Keratinocyte (primary cell): ENCODE data around the gene TTBK1. TPM values are rescaled to one million over a fixed set of nuclear protein-coding genes. Genes with fewer than 3 reads are reported as not detected.

Experiments
- DNase-seq: peaks from one replicate; pipeline ENCODE4 v3.0.0-alpha.2; 2011; ENCODE audit warnings: low read depth, missing footprints, low spot score
- FAIRE-seq: peaks from 2 replicates; lab custom pipeline; 2011; peaks lifted over from hg19 to GRCh38; lab: Jason Lieb, UNC
- H2AFZ ChIP-seq: 2 replicates; pipeline ENCODE4 v1.6.0; 2012; ENCODE audit warnings: low read length, control low read depth, inconsistent platforms; ENCODE audit not compliant: control insufficient read depth
- H3K27ac ChIP-seq: 2 replicates; pipeline ENCODE4 v1.5.1; 2011; ENCODE audit warnings: low read length; ENCODE audit not compliant: control insufficient read depth, insufficient read depth
- H3K27me3 ChIP-seq: 3 replicates; pipeline ENCODE4 v1.6.0; 2011; ENCODE audit warnings: low read length; ENCODE audit not compliant: control insufficient read depth, insufficient read depth; ENCODE audit errors: extremely low read depth
- H3K36me3 ChIP-seq, 2 experiments: 2 replicates in 1 of 2; 3 replicates in 1 of 2; pipeline ENCODE4 v1.5.1; 2011; ENCODE audit warnings: low read length in 2 of 2, mild to moderate bottlenecking in 1 of 2; ENCODE audit not compliant: control insufficient read depth in 2 of 2, insufficient read depth in 2 of 2; ENCODE audit errors: extremely low read depth in 1 of 2
- H3K4me1 ChIP-seq: 3 replicates; pipeline ENCODE4 v1.5.1; 2011; ENCODE audit warnings: low read length; ENCODE audit not compliant: control insufficient read depth, insufficient read depth; ENCODE audit errors: extremely low read depth
- H3K4me2 ChIP-seq: 3 replicates; pipeline ENCODE4 v1.6.0; 2011; ENCODE audit warnings: low read depth, low read length; ENCODE audit not compliant: control insufficient read depth, insufficient read depth; ENCODE audit errors: extremely low read depth
- H3K4me3 ChIP-seq, 3 experiments: fragments of 200-600 bp in 1 of 3; sonication (generic) in 1 of 3; 2 replicates in 2 of 3; 3 replicates in 1 of 3; pipeline ENCODE4 v1.5.1; 2011 to 2016; ENCODE audit warnings: low read length in 3 of 3, mild to moderate bottlenecking in 3 of 3, control low read depth in 2 of 3, inconsistent platforms in 1 of 3, low read depth in 1 of 3, mixed read lengths in 1 of 3, mixed run types in 1 of 3, moderate library complexity in 1 of 3; ENCODE audit not compliant: control insufficient read depth in 2 of 3, insufficient read depth in 2 of 3; ENCODE audit errors: extremely low read depth in 1 of 3
- H3K79me2 ChIP-seq: 2 replicates; pipeline ENCODE4 v1.6.0; 2012; ENCODE audit warnings: low read length; ENCODE audit not compliant: control insufficient read depth, insufficient read depth
- H3K9ac ChIP-seq: 3 replicates; pipeline ENCODE4 v1.6.0; 2011; ENCODE audit warnings: low read length; ENCODE audit not compliant: control insufficient read depth, insufficient read depth; ENCODE audit errors: extremely low read depth
- H3K9me1 ChIP-seq: 3 replicates; pipeline ENCODE4 v1.6.0; 2011; ENCODE audit warnings: low read length; ENCODE audit not compliant: control insufficient read depth, insufficient read depth; ENCODE audit errors: extremely low read depth
- H3K9me3 ChIP-seq: 2 replicates; pipeline ENCODE4 v1.5.1; 2012; ENCODE audit warnings: low read depth, low read length; ENCODE audit not compliant: control insufficient read depth
- H4K20me1 ChIP-seq: 3 replicates; pipeline ENCODE4 v1.6.0; 2011; ENCODE audit warnings: low read length; ENCODE audit not compliant: control insufficient read depth, insufficient read depth; ENCODE audit errors: extremely low read depth
- EZH2 ChIP-seq: IDR thresholded peaks from one replicate; pipeline ENCODE4 v1.6.1; 2012; ENCODE audit warnings: inconsistent platforms, mild to moderate bottlenecking, low read length, moderate library complexity
- dilution Hi-C: fragments of 300-500 bp; cut with MboI; formaldehyde crosslinking; loops from one replicate; pipeline ENCODE4 v1.7.0; 2020; ENCODE audit warnings: low sequenced_read_pairs; ENCODE audit not compliant: extremely low pct_ligation_motif_present
- polyA plus RNA-seq, 5 experiments: library from polyadenylated mRNA; depleted of rRNA in 3 of 5; stranded (reverse) in 3 of 5; stranded (forward) in 1 of 5; unstranded in 1 of 5; fragments of >200 nt; gene quantifications; 1 replicate in 1 of 5; 2 replicates in 3 of 5; 3 replicates in 1 of 5; pipeline versions ENCODE4 v1.2.1 to v1.2.3, GENCODE V29; 2011 to 2012; ENCODE audit warnings: missing spikeins in 2 of 5, low read depth in 1 of 5, low replicate concordance in 1 of 5
- TF ChIP-seq, protein P1 (sequence below), 3 experiments: IDR thresholded peaks in 1 of 3; conservative IDR thresholded peaks in 1 of 3; optimal IDR thresholded peaks in 1 of 3; 2 replicates in 2 of 3; 3 replicates in 1 of 3; pipeline versions ENCODE3 to v1.5.1; 2011; ENCODE audit warnings: low read length in 3 of 3, mild to moderate bottlenecking in 3 of 3, moderate library complexity in 2 of 3, control low read depth in 1 of 3, inconsistent platforms in 1 of 3; ENCODE audit not compliant: insufficient read depth in 2 of 3; ENCODE audit errors: extremely low read depth in 1 of 3

Gene TTBK1
- polyA plus RNA-seq, 1 donor (not counting 4 experiments of a cell fraction or from before 2014, with no cell fraction given): not detected

DNA sequence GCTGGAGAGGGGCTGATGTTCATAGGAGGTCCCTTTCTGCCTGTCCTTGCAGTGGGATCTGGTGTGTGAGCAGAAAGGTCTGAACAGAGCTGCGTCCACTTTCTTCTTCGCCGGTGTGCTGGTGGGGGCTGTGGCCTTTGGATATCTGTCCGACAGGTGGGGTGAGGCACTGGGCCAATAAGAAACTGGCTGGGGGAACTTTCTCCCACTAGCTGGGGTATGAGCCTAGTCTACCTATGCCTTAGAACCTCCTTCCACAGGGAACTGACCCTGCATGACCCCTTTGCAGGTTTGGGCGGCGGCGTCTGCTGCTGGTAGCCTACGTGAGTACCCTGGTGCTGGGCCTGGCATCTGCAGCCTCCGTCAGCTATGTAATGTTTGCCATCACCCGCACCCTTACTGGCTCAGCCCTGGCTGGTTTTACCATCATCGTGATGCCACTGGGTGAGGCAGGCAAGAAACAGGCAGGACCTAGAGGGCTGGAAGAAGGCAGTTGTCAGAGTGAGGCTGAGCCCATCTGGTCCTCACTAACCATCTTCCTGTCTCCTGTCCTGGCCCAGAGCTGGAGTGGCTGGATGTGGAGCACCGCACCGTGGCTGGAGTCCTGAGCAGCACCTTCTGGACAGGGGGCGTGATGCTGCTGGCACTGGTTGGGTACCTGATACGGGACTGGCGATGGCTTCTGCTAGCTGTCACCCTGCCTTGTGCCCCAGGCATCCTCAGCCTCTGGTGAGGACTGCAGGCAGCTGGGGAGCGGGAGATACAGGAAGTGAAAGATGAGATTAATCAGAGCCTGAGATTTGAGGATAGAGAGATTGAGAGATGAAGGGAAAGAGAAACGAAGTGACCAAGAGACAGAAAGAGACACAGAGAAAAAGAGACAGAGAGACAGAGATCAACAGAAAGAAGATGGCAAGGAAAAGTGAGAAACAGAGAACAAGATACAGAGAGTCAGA lies 56.3 kb downstream of the TTBK1 start:
- TF ChIP-seq, protein P1, sequence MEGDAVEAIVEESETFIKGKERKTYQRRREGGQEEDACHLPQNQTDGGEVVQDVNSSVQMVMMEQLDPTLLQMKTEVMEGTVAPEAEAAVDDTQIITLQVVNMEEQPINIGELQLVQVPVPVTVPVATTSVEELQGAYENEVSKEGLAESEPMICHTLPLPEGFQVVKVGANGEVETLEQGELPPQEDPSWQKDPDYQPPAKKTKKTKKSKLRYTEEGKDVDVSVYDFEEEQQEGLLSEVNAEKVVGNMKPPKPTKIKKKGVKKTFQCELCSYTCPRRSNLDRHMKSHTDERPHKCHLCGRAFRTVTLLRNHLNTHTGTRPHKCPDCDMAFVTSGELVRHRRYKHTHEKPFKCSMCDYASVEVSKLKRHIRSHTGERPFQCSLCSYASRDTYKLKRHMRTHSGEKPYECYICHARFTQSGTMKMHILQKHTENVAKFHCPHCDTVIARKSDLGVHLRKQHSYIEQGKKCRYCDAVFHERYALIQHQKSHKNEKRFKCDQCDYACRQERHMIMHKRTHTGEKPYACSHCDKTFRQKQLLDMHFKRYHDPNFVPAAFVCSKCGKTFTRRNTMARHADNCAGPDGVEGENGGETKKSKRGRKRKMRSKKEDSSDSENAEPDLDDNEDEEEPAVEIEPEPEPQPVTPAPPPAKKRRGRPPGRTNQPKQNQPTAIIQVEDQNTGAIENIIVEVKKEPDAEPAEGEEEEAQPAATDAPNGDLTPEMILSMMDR (optimal IDR thresholded peaks at IDR 0.05 in 1 of 3, IDR thresholded peaks at IDR 0.05 in 1 of 3, conservative IDR thresholded peaks at IDR 0.05 in 1 of 3; ENCODE audit: extremely low read depth in 1 of 3, insufficient read depth in 2 of 3, low read length in 3 of 3): no peak
- TF ChIP-seq EZH2: no peak
- H3K4me1 ChIP-seq: no peaks in the 10 kb centered on the region
- no peak overlapping the region for H2AFZ ChIP-seq
- dilution Hi-C loops: no loop called here
- no peak overlapping the region for H3K9ac ChIP-seq
- no peak for FAIRE-seq
- no peaks in the 10 kb centered on the region for H3K36me3 ChIP-seq
- no peak overlapping the region for H3K4me2 ChIP-seq
- no peak overlapping the region for H3K4me3 ChIP-seq
- H3K79me2 ChIP-seq: no peaks in the 10 kb centered on the region
- H3K9me1 ChIP-seq: no peaks in the 10 kb centered on the region
- no peak for DNase-seq
- no peaks in the 10 kb centered on the region for H4K20me1 ChIP-seq
- H3K27me3 ChIP-seq: peaks cover 38% of the 10 kb centered on the region
- H3K9me3 ChIP-seq: no peaks in the 10 kb centered on the region
- H3K27ac ChIP-seq: no peak overlapping the region

DNA sequence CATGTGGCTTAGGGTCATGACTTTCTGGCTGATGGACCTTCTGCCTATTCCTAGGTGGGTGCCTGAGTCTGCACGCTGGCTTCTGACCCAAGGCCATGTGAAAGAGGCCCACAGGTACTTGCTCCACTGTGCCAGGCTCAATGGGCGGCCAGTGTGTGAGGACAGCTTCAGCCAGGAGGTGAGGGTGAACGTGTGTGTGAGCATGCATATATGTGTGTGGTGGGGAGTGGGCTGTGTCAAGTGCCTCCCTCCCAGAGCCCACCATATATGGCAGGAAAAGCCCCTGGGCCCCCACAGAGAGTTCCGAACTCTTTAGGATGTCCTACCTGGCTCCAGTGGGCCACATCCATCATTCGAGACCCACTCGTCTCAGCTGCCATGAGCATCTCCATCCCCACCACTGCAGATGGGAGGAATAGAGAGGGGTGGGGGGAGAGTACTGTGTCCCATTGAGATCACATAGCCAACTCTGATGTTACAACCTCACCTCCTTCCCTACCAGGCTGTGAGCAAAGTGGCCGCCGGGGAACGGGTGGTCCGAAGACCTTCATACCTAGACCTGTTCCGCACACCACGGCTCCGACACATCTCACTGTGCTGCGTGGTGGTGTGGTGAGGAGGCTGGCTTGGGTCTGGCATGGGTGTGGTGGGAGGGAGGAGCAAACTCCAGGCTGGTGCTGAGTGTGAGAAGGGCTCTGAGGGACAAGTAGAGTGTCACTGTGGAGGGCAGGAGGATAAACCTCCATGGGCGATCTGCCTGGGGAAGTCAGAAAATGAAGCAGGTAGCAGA lies 58.0 kb downstream of the TTBK1 start:
- H3K27me3 ChIP-seq: peaks cover 38% of the 10 kb centered on the region

More for the DNA sequence above, 58.0 kb downstream of the TTBK1 start:
- TF ChIP-seq, protein P1 (optimal IDR thresholded peaks at IDR 0.05 in 1 of 3, IDR thresholded peaks at IDR 0.05 in 1 of 3, conservative IDR thresholded peaks at IDR 0.05 in 1 of 3; ENCODE audit: extremely low read depth in 1 of 3, insufficient read depth in 2 of 3, low read length in 3 of 3): no peak
- no peak for TF ChIP-seq EZH2
- H3K4me3 ChIP-seq: no peak overlapping the region
- no peak overlapping the region for H3K4me2 ChIP-seq
- no peaks in the 10 kb centered on the region for H3K9me1 ChIP-seq
- FAIRE-seq: no peak
- no peaks in the 10 kb centered on the region for H3K36me3 ChIP-seq
- no peaks in the 10 kb centered on the region for H4K20me1 ChIP-seq
- dilution Hi-C loops: no loop called here
- no peak for DNase-seq
- no peak overlapping the region for H2AFZ ChIP-seq
- no peak overlapping the region for H3K9ac ChIP-seq
- H3K4me1 ChIP-seq: no peaks in the 10 kb centered on the region
- no peak overlapping the region for H3K27ac ChIP-seq
- H3K9me3 ChIP-seq: no peaks in the 10 kb centered on the region
- no peaks in the 10 kb centered on the region for H3K79me2 ChIP-seq
